Activated naive CD8-positive, alpha-beta T cell treated with anti-CD3 and anti-CD28 coated beads for 36 hours (primary cell): ENCODE results near the gene NBPF3. TPM values are rescaled to one million over a fixed set of nuclear protein-coding genes. Genes with fewer than 3 reads are reported as not detected.
"Not testable (repeated sequence)": the region's sequence is repeated elsewhere in the genome, so short reads cannot be mapped to it uniquely, and the experiment has no call there.

Experiments
- DNase-seq: peaks from one replicate; pipeline ENCODE4 v3.0.0; 2021
- H3K27ac Mint-ChIP-seq: one replicate; pipeline ENCODE4 v1.8.0; 2022; ENCODE audit warnings: mild to moderate bottlenecking, moderate library complexity, mixed read lengths
- H3K27me3 Mint-ChIP-seq: one replicate; pipeline ENCODE4 v1.8.0; 2022; ENCODE audit warnings: mild to moderate bottlenecking, mixed read lengths
- H3K36me3 Mint-ChIP-seq: one replicate; pipeline ENCODE4 v1.8.0; 2021; ENCODE audit warnings: mild to moderate bottlenecking, mixed read lengths
- H3K4me1 Mint-ChIP-seq: one replicate; pipeline ENCODE4 v1.8.0; 2021; ENCODE audit warnings: mixed read lengths
- H3K4me3 Mint-ChIP-seq: one replicate; pipeline ENCODE4 v1.8.0; 2022; ENCODE audit warnings: mild to moderate bottlenecking, moderate library complexity, mixed read lengths
- H3K9me3 Mint-ChIP-seq: one replicate; pipeline ENCODE4 v1.8.0; 2022; ENCODE audit warnings: mixed read lengths
- total RNA-seq, 2 experiments: library from RNA; stranded (reverse); gene quantifications; one replicate each; pipeline ENCODE4 v1.2.3, GENCODE V29; 2021

The NBPF3 gene
- total RNA-seq, 2 experiments from 2014 or later: 3.9 to 4.2 TPM

DNA sequence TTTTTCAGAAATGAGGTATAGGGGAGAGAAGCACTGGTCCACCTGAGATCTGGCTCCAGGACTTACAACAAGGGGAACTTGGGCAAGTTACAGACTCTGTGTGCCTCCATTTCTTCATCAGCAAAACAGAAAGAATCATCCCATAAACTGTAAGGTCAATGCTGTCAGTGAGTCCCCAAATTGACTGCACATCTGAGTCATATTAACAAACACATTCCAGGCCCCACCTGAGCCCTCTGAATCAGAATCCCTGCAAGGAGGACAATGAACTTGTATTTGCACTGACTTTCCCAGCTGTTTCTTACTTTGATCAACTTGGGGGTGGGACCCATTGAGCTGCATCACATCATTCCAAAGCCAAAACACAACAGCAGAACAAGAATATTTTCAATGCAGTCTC lies 25.2 kb downstream of the NBPF3 start:
- not testable (repeated sequence) for H3K27me3 Mint-ChIP-seq

DNA sequence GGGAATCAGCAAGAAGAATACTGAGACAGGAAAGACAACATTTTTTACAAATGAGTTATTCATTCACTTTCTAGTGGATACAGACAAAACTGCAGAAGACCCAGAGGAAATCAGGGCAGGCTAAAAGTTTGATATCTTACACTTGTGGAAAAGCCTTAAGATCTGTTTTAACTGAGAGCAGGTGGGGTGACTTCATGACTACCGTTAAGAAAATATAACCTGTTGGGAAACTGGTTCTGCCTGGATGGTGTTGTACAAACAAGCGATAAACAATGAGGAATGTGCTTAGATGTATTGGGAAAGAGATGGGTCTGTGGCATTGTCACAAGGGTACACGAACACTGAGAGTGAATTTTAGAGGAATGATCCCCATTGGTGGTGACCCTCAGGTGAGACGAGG lies 28.0 kb downstream of the NBPF3 start:
- not testable (repeated sequence) for H3K27me3 Mint-ChIP-seq, H3K4me3 Mint-ChIP-seq, H3K9me3 Mint-ChIP-seq, H3K36me3 Mint-ChIP-seq, H3K4me1 Mint-ChIP-seq, H3K27ac Mint-ChIP-seq, DNase-seq

More for the DNA sequence above, 25.2 kb downstream of the NBPF3 start:
- H3K27ac Mint-ChIP-seq, H3K4me1 Mint-ChIP-seq, H3K9me3 Mint-ChIP-seq, DNase-seq, H3K4me3 Mint-ChIP-seq, H3K36me3 Mint-ChIP-seq: not testable (repeated sequence)

DNA sequence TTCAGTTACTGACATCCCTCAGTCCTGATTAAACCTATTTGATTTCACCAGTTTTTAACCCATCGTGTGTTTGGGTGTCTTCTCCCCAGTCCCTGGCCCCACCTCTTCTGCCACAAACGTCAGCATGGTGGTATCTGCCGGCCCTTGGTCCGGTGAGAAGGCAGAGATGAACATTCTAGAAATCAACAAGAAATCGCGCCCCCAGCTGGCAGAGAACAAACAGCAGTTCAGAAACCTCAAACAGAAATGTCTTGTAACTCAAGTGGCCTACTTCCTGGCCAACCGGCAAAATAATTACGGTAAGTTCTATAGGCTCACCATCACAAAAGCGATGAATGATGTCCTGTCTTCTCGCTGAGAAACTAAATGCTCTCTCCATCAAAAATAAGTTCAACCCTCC lies 28.7 kb downstream of the NBPF3 start:
- H3K27ac Mint-ChIP-seq: no peak overlapping the region
- no peaks in the 10 kb centered on the region for H3K36me3 Mint-ChIP-seq
- DNase-seq: no peak
- H3K27me3 Mint-ChIP-seq: no peaks in the 10 kb centered on the region
- no peak overlapping the region for H3K4me3 Mint-ChIP-seq
- no peaks in the 10 kb centered on the region for H3K9me3 Mint-ChIP-seq
- H3K4me1 Mint-ChIP-seq: no peaks in the 10 kb centered on the region

DNA sequence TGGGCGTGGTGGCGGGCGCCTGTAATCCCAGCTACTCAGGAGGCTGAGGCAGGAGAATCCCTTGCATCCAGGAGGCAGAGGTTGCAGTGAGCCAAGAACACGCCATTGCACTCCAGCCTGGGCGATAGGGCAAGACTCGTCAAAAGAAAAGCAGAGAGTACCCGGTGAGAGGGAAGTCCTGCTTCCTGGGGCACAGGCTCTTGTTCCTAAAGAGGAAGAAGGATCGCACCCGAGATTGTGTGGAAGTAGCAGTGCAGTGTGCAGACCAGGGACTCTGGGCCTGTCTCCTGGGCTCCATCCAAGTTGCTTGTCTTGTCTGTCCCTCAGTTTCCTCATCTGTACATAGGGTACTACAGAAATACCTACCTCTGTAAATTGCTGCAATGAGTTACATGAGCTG lies 29.6 kb downstream of the NBPF3 start:
- Mint-ChIP-seq H3K36me3 (peaks cover 1% of the 10 kb centered on the region), H3K4me1 (no peaks in the 10 kb centered on the region), H3K4me3 (no peak overlapping the region), H3K9me3 (no peaks in the 10 kb centered on the region), H3K27ac (no peak overlapping the region), H3K27me3 (no peaks in the 10 kb centered on the region)
- no peak for DNase-seq

DNA sequence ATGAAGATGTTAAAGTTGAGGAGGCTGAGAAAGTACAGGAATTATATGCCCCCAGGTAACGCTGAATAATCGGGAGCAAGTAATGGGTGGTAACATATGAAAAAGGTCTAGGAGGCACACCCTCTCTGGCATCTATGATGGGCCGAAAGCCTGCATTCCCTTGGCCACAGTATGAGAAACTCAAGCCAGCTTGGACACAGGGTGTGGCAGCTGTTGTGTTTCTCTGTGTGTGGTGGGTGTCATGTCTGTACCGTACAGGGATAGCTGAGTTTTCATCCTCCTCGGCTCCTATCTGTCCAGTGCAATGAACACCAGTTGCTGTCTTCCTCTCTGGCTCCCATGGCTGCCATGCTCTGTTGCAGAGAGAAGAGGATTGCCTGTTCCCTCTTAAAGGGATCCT lies 32.9 kb downstream of the NBPF3 start:
- H3K27me3 Mint-ChIP-seq: no peaks in the 10 kb centered on the region
- H3K36me3 Mint-ChIP-seq: peaks cover 3% of the 10 kb centered on the region
- DNase-seq: no peak
- no peaks in the 10 kb centered on the region for H3K4me1 Mint-ChIP-seq
- H3K9me3 Mint-ChIP-seq: no peaks in the 10 kb centered on the region
- H3K27ac Mint-ChIP-seq: no peak overlapping the region
- no peak overlapping the region for H3K4me3 Mint-ChIP-seq

DNA sequence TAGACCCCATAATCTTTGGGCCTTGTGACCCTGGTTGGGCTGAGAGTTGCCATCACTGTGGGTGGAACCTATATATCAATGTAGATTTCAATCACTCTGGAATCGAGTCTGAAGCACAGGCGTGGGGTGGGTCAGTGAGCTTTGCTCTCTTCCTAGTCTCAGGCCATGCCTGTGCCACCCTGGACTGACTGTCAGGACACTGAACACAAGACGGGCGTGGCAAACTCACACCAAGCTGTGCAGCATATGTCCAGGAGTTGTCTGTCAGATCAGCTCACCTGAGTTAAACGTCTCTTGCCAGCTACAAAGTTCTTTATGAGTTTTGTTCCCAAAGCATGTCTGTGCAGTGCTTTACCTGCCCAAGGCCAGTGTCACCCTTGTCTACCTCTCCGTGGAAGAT lies 38.4 kb downstream of the NBPF3 start:
- no peaks in the 10 kb centered on the region for H3K27me3 Mint-ChIP-seq
- no peaks in the 10 kb centered on the region for H3K9me3 Mint-ChIP-seq
- H3K4me3 Mint-ChIP-seq: no peak overlapping the region
- H3K27ac Mint-ChIP-seq: no peak overlapping the region
- DNase-seq: no peak
- H3K36me3 Mint-ChIP-seq: peaks cover 7% of the 10 kb centered on the region
- H3K4me1 Mint-ChIP-seq: no peaks in the 10 kb centered on the region

DNA sequence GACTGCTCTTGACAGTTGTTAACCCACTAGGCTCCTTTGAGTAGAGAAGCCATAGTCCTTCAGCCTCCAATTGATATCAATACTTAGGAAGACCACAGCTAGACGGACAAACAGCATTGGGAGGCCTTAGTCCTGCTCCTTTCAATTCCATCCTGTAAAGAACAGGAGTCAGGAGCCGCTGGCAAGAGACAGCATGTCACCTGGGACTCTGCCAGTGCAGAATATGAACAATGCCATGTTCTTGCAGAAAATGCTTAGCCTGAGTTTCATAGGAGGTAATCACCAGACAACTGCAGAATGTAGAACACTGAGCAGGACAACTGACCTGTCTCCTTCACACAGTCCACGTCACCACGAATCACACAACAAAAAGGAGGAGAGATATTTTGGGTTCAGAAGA lies 43.9 kb downstream of the NBPF3 start:
- H3K27ac Mint-ChIP-seq, DNase-seq, H3K9me3 Mint-ChIP-seq, H3K27me3 Mint-ChIP-seq, H3K4me3 Mint-ChIP-seq, H3K36me3 Mint-ChIP-seq, H3K4me1 Mint-ChIP-seq: not testable (repeated sequence)

DNA sequence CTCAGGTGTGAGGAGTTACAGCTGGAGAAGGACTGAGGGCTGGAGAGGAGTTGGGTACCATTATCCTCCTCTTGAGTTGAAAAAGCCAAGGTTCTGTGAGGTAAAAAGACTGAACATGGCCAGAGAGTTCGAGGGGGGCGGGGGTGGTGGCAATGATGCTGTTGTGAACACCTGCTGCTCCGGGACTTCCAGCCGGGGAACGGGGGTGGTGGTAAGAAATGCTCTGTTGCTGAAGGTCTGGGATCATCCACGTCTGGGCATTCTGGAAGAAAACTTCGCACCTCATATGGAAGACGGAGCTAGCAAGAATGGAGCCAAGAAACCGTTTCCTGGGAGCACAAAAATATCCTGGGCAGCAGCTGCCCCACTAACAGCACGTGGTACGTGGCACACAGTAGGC lies 49.2 kb downstream of the NBPF3 start:
- Mint-ChIP-seq H3K4me3 (no peak overlapping the region), H3K27me3 (peaks cover 22% of the 10 kb centered on the region), H3K4me1 (peaks cover 5% of the 10 kb centered on the region), H3K9me3 (peaks cover 2% of the 10 kb centered on the region), H3K27ac (no peak overlapping the region), H3K36me3 (no peaks in the 10 kb centered on the region)
- DNase-seq: no peak

DNA sequence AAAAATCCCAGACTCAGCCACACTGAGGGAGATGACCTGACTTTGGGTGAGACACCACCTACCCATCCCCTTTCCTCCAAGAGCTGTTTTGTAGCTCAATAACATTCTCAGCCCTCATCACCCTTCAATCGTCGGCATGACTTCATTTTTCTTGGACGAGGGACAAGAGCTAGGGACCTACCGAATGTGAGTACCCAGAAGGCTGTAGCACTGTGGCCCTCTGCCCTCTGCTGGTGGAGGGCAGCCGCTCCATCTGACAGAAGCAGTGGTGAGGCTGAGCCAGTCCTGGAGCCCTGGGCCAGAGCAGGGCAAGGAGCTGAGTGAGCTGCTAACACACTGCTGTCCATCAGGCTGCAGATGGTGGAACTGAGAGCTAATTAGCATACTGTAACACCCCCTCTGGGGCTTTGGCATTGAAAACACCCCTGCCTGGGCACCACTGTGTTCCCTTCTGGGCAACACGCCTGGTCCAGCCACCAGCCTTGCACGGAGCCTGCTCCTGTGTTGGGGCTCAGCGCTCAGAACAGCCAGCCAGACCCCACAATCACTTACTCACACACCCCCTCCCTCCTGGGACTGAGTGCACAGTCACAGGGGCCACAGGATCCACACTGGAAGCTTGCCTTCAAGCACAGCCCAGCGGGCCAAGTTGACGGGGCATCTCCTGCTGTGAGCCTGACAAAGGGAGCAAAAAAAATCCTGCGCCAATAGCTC lies 51.0 kb downstream of the NBPF3 start:
- H3K4me3 Mint-ChIP-seq: no peak overlapping the region
- H3K27ac Mint-ChIP-seq: no peak overlapping the region
- peaks cover 5% of the 10 kb centered on the region for H3K4me1 Mint-ChIP-seq
- peaks cover 2% of the 10 kb centered on the region for H3K9me3 Mint-ChIP-seq
- DNase-seq: peak; percentile 39
- no peaks in the 10 kb centered on the region for H3K36me3 Mint-ChIP-seq
- H3K27me3 Mint-ChIP-seq: peaks cover 22% of the 10 kb centered on the region

DNA sequence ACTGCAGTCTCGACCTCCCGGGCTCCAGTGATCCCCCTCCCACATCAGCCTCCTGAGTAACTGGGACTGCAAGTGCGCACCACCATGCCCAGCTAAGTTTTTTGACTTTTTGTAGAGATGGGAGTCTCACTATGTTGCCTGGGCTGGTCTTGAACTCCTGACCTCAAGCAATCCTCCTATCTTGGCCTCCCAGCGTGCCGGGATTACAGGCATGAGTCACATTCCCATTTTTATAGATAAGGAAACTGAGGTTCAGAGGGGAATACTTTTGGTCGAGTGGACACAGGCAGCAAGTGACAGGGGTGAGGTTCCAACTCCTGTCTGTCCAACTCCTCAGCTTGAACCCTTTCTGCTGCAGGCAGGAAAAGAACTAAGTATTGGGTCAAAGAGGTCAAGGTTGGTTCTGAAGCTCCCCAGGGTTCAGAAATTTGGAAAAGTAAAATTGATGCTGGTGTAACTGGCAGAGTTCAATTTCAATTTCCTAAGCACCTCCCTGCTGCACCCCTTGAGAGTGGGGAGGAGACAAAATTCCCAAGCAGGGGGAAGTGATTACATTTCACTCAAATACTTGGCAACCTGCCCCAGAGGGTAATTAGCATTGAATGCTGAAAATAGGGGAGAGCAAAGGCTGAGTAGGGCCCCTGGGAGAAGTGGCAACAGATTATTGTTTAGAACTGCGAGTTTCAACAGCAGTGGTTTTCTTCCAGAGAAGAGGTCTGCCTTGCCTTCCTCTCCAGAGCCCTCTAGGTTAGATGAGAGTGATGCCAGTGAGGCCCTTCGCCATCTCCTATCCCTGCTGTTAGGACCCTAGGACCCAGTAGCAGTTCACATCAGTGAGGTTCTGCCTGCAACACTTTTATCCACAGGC lies 51.8 kb downstream of the NBPF3 start:
- no peak for DNase-seq
- Mint-ChIP-seq H3K4me3 (no peak overlapping the region), H3K27ac (no peak overlapping the region), H3K27me3 (peaks cover 22% of the 10 kb centered on the region), H3K9me3 (peaks cover 2% of the 10 kb centered on the region), H3K36me3 (no peaks in the 10 kb centered on the region), H3K4me1 (peaks cover 5% of the 10 kb centered on the region)

DNA sequence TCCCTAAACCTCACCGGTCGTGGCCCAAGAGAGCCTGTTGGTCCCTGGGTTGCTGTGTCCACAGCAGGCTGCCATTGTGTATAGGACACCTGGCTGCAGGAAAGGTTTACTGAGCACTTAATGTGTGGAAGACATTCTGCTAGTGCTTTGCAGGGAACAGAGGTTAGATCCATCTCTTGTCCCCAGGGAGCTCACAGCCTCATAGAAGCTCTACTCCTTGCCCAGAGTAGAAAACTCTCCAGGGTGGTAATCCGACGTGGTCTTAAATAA lies 52.4 kb downstream of the NBPF3 start:
- Mint-ChIP-seq H3K9me3 (peaks cover 2% of the 10 kb centered on the region), H3K27me3 (peaks cover 22% of the 10 kb centered on the region), H3K36me3 (no peaks in the 10 kb centered on the region), H3K27ac (no peak overlapping the region), H3K4me3 (no peak overlapping the region), H3K4me1 (peaks cover 5% of the 10 kb centered on the region)
- DNase-seq: no peak

DNA sequence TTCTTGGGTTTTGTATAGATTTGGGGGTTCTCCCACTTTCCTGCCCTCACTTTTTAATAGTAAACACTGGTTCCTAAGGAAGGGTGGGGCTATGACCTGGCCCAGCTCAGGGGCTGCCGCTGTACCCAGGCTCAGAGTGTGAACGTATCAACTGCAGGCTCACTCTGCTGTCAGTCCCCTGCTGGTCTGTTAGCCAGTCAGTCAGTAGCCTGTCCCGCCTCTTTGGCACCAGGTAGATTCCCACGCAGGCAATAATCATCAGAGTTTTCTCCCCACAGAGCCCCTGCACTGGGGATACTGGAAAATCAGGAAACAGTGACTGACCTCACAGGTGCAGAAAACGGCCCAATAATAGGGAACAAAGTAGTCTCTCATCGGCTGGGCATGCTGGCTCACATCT lies 54.3 kb downstream of the NBPF3 start:
- Mint-ChIP-seq H3K4me1 (no peaks in the 10 kb centered on the region), H3K27me3 (peaks cover 12% of the 10 kb centered on the region), H3K4me3 (no peak overlapping the region), H3K9me3 (no peaks in the 10 kb centered on the region), H3K36me3 (no peaks in the 10 kb centered on the region), H3K27ac (no peak overlapping the region)
- DNase-seq: no peak

DNA sequence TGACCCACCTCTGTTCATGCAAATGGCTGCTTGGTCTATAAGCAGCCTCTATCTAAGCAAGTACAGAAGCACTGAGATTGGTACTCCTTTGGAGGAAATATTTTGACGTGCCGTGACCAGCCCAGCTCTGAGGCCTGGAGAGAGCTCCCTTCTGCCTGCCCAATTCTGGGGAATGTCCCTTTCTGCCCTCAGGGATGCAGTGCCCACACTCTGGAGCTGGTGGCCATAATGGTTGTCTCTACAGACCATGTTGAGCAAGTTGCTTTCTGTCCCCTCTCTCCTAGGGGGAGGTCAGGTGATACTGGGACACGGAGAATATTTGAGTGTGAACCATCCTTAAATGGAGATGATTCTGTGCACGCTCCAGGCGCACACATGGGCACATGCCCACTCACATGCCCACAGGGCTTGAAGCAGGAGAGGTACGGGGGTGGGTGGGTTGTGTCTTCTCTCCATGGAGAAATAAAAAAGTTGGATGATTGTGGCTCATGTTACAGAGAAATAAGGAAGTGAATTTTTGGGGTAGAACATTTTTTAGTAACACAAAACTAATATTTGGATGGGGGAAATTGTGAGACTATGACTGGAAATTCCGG lies 55.4 kb downstream of the NBPF3 start:
- Mint-ChIP-seq H3K36me3 (no peaks in the 10 kb centered on the region), H3K4me1 (no peaks in the 10 kb centered on the region), H3K27me3 (peaks cover 8% of the 10 kb centered on the region), H3K27ac (no peak overlapping the region), H3K9me3 (no peaks in the 10 kb centered on the region), H3K4me3 (no peak overlapping the region)
- no peak for DNase-seq

DNA sequence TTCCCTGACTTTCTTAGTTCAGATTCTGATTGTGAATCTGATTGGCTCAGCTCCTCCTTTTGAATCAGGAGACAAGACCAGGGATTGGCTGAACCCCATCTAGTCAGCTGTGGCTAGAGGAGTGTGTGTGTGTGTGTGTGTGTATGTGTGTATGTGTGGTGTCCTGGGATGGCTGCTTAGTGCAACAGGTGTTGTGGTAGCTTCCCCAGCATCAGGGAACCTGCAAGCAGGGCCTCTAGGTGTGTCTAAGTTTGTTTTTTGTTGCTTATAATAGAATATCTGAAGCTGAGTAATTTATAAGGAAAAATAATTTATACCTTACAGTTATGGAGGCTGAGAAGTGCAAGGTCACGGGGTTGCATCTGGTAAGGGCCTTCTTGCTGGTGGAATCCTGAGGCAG lies 56.1 kb downstream of the NBPF3 start:
- Mint-ChIP-seq H3K4me3 (no peak overlapping the region), H3K9me3 (no peaks in the 10 kb centered on the region)

DNA sequence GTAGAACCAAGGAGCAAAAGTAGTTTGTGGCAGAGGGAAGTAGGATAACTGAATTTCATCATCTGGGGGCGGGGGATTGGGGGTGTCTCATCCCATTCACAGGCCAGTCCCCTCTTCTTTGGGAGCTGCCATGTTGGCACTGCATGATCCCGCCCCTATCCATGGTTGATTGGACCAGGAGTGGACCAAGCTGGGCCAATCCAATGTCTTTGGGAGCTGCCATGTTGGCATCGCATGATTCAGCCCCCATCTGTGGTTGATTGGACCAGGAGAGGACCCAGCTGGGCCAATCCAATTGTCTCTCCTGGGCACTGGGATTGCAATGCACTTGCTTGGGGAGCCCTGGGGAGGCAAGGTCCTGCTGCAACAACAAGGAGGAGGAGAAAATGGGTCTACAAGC lies 56.9 kb downstream of the NBPF3 start:
- Mint-ChIP-seq H3K27me3 (peaks cover 4% of the 10 kb centered on the region), H3K36me3 (no peaks in the 10 kb centered on the region), H3K27ac (no peak overlapping the region), H3K4me3 (no peak overlapping the region), H3K9me3 (no peaks in the 10 kb centered on the region), H3K4me1 (no peaks in the 10 kb centered on the region)
- DNase-seq: no peak

More for the DNA sequence above, 56.1 kb downstream of the NBPF3 start:
- H3K36me3 Mint-ChIP-seq: no peaks in the 10 kb centered on the region
- no peak overlapping the region for H3K27ac Mint-ChIP-seq
- H3K27me3 Mint-ChIP-seq: peaks cover 6% of the 10 kb centered on the region
- no peak for DNase-seq
- no peaks in the 10 kb centered on the region for H3K4me1 Mint-ChIP-seq
